GM21723 (cell line): ENCODE data around the gene MBTPS1.

Experiments
- ATAC-seq: cut with Tn5 transposase; IDR thresholded peaks from one replicate; pipeline ENCODE4 v1.9.1; 2021; ENCODE audit warnings: mild to moderate bottlenecking, moderate library complexity; ENCODE audit not compliant: unreplicated experiment

MBTPS1 gene

DNA sequence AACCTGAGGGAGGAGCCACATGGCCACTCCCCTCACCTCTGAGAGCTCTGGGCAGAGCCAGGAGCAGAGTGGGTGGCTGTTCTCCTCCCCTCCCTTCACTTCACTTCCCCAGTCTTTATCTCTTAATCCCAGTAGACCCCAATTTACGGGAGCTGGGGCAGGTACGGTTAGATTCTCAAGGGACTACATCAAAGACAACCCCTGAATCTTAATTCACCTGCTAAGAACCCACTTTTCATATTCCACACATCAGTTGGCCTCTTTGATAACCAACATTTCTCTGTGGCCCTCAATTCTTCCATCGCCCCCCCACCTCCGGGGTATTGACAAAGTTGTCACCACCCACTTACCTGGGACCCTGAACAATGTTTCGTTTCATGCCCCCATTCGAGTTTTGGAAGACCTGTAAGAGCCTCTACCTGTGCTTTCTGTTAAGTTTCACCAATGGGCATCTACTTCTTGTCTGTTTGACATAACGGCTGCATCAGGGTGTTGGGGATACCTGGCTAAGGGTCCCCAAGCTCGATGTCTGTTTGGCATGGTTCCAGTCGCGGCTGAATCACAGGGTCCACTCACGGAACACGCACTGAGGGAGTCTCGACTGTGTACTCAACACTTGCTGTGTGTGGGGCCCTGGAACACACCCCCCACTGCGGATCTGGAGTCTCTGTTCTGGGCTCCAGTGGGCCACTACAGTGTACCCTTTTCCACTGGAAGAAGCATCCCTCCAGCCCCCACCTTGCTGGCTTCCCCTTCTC, 102.0 kb downstream of the MBTPS1 start:
- ATAC-seq, result no peak

DNA sequence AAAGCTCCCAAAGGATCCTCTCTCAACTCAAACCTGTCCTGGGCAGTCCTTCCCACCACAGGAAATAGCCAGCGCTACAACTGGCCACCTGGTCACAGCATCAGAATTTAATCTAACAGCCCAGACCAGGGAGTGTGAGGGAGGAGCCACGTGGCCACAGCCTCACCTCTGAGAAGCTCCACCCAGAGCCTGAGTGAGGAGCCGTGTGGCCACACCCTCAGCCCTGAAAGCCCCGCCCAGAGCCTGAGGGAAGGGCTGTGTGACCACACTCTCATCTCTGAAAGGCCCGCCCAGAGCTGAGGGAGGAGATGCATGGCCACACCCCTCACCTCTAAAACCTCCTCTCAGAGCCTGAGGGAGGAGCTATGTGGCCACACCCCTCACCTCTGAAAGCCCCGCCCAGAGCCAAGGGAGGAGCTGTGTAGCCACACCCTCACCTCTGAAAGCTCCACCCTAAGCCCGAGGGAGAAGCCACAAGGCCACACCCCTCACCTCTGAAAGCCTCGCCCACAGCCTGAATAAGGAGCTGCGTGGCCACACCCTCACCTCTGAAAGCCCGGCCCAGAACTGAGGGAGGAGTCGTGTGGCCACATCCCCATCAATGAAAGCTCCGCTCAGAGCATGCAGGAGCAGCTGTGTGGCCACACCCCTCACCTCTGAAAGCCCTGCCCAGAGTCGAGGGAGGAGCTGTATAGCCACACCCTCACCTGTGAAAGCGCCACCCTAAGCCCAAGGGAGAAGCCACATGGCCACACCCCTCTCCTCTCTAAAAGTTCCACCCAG, 102.8 kb downstream of the MBTPS1 start:
- ATAC-seq, result peak; percentile 87

DNA sequence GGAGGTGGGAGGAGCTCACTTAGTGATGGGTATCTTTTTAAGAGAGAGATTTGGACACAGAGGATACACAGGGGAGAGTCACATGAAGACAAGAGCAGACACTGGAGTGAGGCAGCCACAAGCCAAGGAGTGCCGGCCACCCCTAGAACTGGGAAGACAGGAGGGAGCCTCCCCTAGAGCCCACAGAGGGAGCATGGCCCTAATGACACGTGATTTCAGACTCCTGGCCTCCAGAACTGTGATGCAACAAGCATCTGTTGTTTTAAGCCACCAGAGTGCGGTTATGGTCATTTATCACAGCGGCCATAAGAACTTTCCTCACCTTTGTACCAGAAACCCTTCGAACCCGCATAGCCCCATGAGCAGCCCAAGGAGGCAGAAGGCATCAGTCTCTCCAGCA, 107.5 kb downstream of the MBTPS1 start:
- no peak for ATAC-seq

DNA sequence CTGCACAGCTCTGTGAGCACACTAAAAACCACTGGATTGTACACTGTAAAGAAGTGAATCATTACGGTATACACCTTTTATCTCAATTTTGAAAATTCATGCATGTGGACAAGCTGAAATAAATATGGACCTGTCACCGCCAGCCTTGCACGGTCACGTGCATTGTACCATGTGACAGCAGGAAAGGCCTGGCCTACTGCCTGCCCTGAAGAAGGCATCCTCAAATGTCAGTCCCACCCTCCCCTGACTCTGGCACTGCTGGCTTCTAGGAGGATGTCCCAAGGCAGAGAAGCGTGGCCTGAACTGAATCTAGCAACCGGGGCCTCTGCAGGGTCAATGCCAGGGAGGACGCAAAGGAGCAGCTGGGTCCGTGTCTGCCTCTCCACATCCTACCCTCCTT, 108.8 kb downstream of the MBTPS1 start:
- no peak for ATAC-seq

DNA sequence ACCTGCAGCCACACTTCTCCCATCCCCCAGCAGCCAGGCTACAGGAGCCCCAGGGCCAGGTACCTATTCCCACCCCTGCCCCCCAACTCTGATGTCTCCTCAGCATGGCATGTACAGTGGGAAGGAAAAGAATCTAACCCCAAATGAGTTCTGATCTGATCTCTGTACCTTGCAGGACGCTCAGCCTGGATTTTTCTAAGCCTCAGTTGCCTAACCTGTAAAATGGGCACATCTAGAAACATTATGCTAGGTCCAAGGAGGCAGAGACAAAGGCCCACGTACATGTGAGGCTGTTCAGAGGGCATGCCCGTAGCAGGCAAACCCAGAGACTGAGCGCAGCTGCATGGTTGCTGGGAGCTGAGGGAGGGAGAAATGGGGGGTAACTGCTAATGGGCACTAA, 109.2 kb downstream of the MBTPS1 start:
- no peak for ATAC-seq

DNA sequence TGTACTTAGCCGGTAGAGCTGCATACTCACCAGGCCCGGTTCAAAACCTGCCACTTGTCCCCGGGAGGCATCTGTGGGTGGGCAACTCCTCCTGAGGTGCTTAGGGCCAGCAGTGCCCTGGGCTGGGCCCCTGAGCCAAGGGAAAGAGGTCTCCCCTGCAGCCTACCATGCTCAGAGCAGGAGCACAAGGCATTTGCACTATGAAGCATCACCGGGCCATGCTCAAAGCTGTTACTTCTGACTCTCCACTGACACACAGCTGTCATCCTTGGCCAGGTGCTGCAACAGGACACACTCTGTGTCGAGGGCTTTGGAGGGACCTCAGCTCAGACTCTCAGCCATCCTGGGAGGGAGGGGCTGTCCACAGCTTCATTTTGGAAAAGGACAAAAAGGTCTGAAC, 111.4 kb downstream of the MBTPS1 start:
- no peak for ATAC-seq

DNA sequence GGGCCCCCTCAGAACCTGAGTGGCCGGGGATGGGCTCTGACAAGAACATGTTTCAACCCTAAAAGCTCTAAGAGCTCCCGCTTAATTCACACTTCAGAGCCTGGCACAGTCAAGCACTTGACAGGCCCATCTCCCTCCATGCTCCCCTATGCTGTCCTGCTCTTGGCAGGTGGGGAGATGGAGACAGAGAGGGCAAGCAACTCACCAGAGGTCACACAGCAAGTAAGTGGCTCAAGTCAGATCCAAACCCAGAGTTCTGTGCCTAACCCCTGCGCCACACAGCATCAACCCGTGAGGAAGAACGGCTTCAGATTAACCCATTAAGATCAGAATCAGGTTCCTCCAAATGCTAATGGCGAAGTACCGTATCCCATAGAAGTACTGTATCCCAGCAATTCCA, 112.3 kb downstream of the MBTPS1 start:
- ATAC-seq, result no peak
